ENCODE measurements around the gene LY9. TPM values are rescaled to one million over a fixed set of nuclear protein-coding genes. Genes with fewer than 3 reads are reported as not detected.

The LY9 gene
- total RNA-seq, 1 experiment from 2014 or later = not detected

DNA sequence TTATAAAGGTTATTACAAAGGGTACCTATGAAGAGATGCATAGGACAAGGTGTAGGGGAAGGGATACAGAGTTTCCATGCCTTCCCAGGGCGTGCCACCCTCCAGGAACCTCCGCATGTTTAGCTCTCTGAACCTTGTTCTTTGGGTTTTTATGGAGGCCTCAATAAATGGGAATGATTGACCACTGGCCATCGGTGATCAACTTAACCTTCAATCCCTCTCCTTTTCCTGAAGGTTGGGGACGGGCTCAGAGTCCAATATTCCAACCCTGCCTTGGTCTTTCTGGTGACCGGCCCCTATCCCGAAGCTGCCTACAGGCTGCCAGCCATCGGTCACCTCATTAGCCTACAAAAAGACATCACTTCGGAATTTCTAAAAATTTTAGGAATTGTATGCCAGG, 55.0 kb downstream of the LY9 start:
- H3K36me3 ChIP-seq (ENCODE audit: insufficient read depth, low read length, poor library complexity, severe bottlenecking) = no peaks in the 10 kb centered on the region
- CTCF ChIA-PET = no interaction called here
- no peak for TF ChIP-seq EZH2 (IDR thresholded peaks at IDR 0.05; ENCODE audit: borderline replicate concordance, low read depth, low read length, poor library complexity, severe bottlenecking)
- TF ChIP-seq, protein P1, sequence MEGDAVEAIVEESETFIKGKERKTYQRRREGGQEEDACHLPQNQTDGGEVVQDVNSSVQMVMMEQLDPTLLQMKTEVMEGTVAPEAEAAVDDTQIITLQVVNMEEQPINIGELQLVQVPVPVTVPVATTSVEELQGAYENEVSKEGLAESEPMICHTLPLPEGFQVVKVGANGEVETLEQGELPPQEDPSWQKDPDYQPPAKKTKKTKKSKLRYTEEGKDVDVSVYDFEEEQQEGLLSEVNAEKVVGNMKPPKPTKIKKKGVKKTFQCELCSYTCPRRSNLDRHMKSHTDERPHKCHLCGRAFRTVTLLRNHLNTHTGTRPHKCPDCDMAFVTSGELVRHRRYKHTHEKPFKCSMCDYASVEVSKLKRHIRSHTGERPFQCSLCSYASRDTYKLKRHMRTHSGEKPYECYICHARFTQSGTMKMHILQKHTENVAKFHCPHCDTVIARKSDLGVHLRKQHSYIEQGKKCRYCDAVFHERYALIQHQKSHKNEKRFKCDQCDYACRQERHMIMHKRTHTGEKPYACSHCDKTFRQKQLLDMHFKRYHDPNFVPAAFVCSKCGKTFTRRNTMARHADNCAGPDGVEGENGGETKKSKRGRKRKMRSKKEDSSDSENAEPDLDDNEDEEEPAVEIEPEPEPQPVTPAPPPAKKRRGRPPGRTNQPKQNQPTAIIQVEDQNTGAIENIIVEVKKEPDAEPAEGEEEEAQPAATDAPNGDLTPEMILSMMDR (conservative IDR thresholded peaks at IDR 0.05; ENCODE audit: low read depth, low read length) = no peak
- no TSS peak for BruUV-seq (replicated peaks)
- POLR2A ChIA-PET (ENCODE audit: low non-redundant PET) = no interaction called here
- H3K27ac ChIP-seq (ENCODE audit: low read depth, low read length, poor library complexity, severe bottlenecking) = no peak overlapping the region
- peaks cover 23% of the 10 kb centered on the region for H3K27me3 ChIP-seq (replicated peaks; ENCODE audit: insufficient read depth, low read depth, low read length, poor library complexity)
- no peaks in the 10 kb centered on the region for H3K4me1 ChIP-seq (ENCODE audit: insufficient read depth, low read length, poor library complexity, severe bottlenecking)
- H3K4me3 ChIP-seq (ENCODE audit: low read depth, low read length, poor library complexity, severe bottlenecking) = no peak overlapping the region
- intact Hi-C loops (cut with micrococcal nuclease; ENCODE audit: unreplicated experiment) = no loop called here
- H3K9me3 ChIP-seq (ENCODE audit: low read depth, low read length, poor library complexity, severe bottlenecking) = no peaks in the 10 kb centered on the region
- no peak for DNase-seq (ENCODE audit: low spot score)

DNA sequence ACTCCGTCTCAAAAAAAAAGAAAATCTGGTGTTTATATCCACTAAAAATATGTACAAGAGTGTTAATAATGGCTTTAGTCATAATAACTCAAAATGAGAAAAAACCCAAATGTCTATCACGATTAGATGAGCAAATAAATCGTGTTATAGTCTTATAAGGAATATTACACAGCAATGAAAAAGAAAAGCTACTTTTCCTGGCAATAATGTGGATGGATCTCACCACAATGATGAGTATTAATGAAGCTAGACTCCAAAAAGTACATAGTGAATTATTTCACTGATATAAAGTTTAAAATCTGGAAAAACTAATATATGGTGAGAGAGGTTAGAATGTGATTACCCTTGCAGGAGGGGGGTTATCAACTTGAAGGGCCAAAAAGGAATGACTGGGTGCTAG, 57.0 kb downstream of the LY9 start:
- no TSS peak for BruUV-seq (replicated peaks)
- no peak overlapping the region for H3K27ac ChIP-seq (ENCODE audit: low read depth, low read length, poor library complexity, severe bottlenecking)
- H3K4me1 ChIP-seq (ENCODE audit: insufficient read depth, low read length, poor library complexity, severe bottlenecking) = no peaks in the 10 kb centered on the region
- no peak overlapping the region for H3K4me3 ChIP-seq (ENCODE audit: low read depth, low read length, poor library complexity, severe bottlenecking)
- no peaks in the 10 kb centered on the region for H3K36me3 ChIP-seq (ENCODE audit: insufficient read depth, low read length, poor library complexity, severe bottlenecking)
- peaks cover 14% of the 10 kb centered on the region for H3K27me3 ChIP-seq (replicated peaks; ENCODE audit: insufficient read depth, low read depth, low read length, poor library complexity)
- ChIA-PET CTCF (no interaction called here), POLR2A (ENCODE audit: low non-redundant PET) (no interaction called here)
- no peaks in the 10 kb centered on the region for H3K9me3 ChIP-seq (ENCODE audit: low read depth, low read length, poor library complexity, severe bottlenecking)
- TF ChIP-seq, protein P1 (conservative IDR thresholded peaks at IDR 0.05; ENCODE audit: low read depth, low read length) = no peak
- TF ChIP-seq EZH2 (IDR thresholded peaks at IDR 0.05; ENCODE audit: borderline replicate concordance, low read depth, low read length, poor library complexity, severe bottlenecking) = no peak
- no peak for DNase-seq (ENCODE audit: low spot score)
- intact Hi-C loops (cut with micrococcal nuclease; ENCODE audit: unreplicated experiment) = no loop called here

- H3K4me1 ChIP-seq (ENCODE audit: insufficient read depth, low read length, poor library complexity, severe bottlenecking) = no peaks in the 10 kb centered on the region
- TF ChIP-seq, protein P1 (conservative IDR thresholded peaks at IDR 0.05; ENCODE audit: low read depth, low read length) = no peak
- TF ChIP-seq EZH2 (IDR thresholded peaks at IDR 0.05; ENCODE audit: borderline replicate concordance, low read depth, low read length, poor library complexity, severe bottlenecking) = no peak
- BruUV-seq (replicated peaks) = no TSS peak
- intact Hi-C loops (cut with micrococcal nuclease; ENCODE audit: unreplicated experiment) = no loop called here
- no peaks in the 10 kb centered on the region for H3K9me3 ChIP-seq (ENCODE audit: low read depth, low read length, poor library complexity, severe bottlenecking)
- H3K27ac ChIP-seq (ENCODE audit: low read depth, low read length, poor library complexity, severe bottlenecking) = no peak overlapping the region
- H3K36me3 ChIP-seq (ENCODE audit: insufficient read depth, low read length, poor library complexity, severe bottlenecking) = no peaks in the 10 kb centered on the region
- H3K4me3 ChIP-seq (ENCODE audit: low read depth, low read length, poor library complexity, severe bottlenecking) = no peak overlapping the region
- peaks cover 14% of the 10 kb centered on the region for H3K27me3 ChIP-seq (replicated peaks; ENCODE audit: insufficient read depth, low read depth, low read length, poor library complexity)
- no peak for DNase-seq (ENCODE audit: low spot score)
- POLR2A ChIA-PET (ENCODE audit: low non-redundant PET) = no interaction called here
- CTCF ChIA-PET = no interaction called here
Measured at GRCh38 chr1:160853754-160854153, 57.8 kb downstream of the LY9 start.
